Measurements from ENCODE around the gene PEX11G.

DNA sequence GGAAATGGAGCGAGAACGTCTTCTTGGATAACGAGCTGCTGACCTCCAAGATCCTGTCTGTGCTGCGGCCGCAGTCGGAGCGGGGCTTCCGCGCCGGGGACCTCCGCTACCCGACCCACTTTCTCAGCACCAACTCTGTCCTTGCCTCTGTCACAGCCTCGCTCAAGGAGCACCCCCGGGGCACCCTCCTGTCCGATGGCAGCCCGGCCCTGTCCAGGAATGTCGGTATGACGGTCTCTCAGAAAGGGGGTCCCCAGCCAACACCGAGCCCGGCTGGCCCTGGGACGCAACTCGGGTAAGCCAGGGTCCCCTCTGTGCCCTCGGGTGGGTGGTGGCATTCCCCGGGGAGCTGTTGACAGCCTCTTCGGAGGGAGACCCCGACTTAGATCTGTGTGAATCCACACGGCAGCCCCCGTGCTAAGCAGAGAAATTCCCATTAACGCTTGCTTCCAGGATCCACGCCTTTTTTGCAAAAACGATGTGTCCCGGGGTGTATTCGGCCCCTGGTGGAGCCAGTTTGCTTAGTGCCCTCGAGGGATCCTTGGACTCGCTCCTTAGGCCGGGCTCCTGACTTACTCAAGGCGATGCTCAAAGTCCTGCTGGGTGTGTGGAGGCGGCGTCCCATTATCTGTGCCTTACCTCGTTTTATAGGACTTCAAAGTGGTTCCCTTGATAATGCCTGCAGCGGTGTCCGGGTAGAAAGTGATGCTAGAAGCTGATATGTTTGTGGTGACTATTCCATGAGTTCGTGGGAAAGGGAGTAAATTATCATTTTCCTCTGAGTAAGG lies 48.5 kb downstream of the PEX11G start:
- TF ChIP-seq, protein P1, sequence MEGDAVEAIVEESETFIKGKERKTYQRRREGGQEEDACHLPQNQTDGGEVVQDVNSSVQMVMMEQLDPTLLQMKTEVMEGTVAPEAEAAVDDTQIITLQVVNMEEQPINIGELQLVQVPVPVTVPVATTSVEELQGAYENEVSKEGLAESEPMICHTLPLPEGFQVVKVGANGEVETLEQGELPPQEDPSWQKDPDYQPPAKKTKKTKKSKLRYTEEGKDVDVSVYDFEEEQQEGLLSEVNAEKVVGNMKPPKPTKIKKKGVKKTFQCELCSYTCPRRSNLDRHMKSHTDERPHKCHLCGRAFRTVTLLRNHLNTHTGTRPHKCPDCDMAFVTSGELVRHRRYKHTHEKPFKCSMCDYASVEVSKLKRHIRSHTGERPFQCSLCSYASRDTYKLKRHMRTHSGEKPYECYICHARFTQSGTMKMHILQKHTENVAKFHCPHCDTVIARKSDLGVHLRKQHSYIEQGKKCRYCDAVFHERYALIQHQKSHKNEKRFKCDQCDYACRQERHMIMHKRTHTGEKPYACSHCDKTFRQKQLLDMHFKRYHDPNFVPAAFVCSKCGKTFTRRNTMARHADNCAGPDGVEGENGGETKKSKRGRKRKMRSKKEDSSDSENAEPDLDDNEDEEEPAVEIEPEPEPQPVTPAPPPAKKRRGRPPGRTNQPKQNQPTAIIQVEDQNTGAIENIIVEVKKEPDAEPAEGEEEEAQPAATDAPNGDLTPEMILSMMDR (conservative IDR thresholded peaks at IDR 0.05; ENCODE audit: low read length): no peak
- no peak for TF ChIP-seq EZH2phosphoT487 (IDR thresholded peaks at IDR 0.05; ENCODE audit: borderline replicate concordance)
